ENCODE results near the gene DACT2. TPM values are rescaled to one million over a fixed set of nuclear protein-coding genes. Genes with fewer than 3 reads are reported as not detected.

The DACT2 gene
- total RNA-seq, 4 donors from 2014 or later = 6.0 to 19.9 (median 10.0) TPM

DNA sequence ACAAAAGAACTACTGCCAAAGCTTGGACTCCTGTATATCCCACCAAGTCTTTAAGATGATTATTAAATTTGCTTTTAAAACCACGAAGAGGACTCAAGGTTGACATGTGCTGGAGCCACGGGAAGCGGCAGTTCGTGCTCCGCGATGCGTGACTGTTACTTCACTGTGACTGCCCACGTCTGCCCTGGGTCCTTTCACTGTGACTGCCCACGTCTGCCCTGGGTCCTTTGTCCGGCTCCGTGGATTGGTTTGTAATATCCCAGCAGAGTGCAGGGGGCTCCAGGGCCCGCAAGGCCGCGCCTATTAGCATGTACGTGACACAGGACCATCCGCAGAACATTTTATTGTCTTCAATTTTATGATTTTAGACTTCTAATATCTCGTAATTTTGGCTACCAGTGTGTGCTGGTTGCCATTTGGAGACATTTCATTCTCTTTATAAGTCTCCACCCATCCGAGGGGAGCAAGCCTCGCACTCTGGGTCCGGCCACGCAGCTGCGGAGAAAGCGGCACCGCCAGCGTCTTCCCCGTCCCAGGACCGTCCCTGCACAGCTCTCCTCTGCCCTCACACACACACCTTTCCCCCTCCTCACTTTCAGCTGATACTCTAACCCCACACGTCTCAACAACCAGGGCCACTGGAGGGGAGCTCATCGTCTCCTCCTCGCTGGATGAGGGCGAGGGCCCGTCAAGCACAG, 42.9 kb downstream of the DACT2 start:
- no peaks in the 10 kb centered on the region for H3K36me3 ChIP-seq
- no peaks in the 10 kb centered on the region for H3K4me1 ChIP-seq
- TF ChIP-seq, protein P1, sequence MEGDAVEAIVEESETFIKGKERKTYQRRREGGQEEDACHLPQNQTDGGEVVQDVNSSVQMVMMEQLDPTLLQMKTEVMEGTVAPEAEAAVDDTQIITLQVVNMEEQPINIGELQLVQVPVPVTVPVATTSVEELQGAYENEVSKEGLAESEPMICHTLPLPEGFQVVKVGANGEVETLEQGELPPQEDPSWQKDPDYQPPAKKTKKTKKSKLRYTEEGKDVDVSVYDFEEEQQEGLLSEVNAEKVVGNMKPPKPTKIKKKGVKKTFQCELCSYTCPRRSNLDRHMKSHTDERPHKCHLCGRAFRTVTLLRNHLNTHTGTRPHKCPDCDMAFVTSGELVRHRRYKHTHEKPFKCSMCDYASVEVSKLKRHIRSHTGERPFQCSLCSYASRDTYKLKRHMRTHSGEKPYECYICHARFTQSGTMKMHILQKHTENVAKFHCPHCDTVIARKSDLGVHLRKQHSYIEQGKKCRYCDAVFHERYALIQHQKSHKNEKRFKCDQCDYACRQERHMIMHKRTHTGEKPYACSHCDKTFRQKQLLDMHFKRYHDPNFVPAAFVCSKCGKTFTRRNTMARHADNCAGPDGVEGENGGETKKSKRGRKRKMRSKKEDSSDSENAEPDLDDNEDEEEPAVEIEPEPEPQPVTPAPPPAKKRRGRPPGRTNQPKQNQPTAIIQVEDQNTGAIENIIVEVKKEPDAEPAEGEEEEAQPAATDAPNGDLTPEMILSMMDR (IDR thresholded peaks at IDR 0.05) = no peak
- TF ChIP-seq EP300 (IDR thresholded peaks at IDR 0.05) = no peak
- no peak for TF ChIP-seq POLR2A (IDR thresholded peaks at IDR 0.05)
- no peak for TF ChIP-seq POLR2AphosphoS5 (IDR thresholded peaks at IDR 0.05)
- WGBS = 89% methylated on average over 32 of the region's 32 CpGs
- peaks cover 38% of the 10 kb centered on the region for H3K27me3 ChIP-seq
- H3K9me3 ChIP-seq = no peaks in the 10 kb centered on the region
- no peak for DNase-seq (ENCODE audit: low spot score in 2 of 2)
- no peak overlapping the region for H3K4me3 ChIP-seq
- H3K27ac ChIP-seq = no peak overlapping the region

DNA sequence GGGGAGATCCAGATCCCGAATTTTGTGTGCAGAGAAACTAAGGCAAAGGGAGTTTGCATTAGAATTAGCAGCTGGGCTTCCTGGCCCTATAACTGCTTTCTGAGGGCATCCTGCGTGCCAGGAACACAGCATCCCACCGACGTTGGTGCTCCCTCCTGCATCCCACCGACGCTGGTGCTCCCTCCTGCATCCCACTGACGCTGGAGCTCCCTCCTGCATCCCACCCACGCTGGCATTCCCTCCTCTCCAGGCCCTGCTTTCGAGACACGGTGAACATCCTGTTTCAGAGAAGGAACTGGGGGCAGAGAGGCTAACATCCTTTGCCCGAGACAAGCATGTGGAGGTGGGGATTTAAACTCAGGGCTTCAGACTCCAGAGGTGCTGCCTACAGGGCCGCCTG, 44.4 kb downstream of the DACT2 start:
- no peak for DNase-seq (ENCODE audit: low spot score in 2 of 2)
- Histone ChIP-seq H3K4me3 (no peak overlapping the region), H3K36me3 (no peaks in the 10 kb centered on the region), H3K9me3 (no peaks in the 10 kb centered on the region), H3K27ac (no peak overlapping the region), H3K27me3 (peaks cover 32% of the 10 kb centered on the region), H3K4me1 (no peaks in the 10 kb centered on the region)
- WGBS = 72% methylated on average over 12 of the region's 12 CpGs
- TF ChIP-seq POLR2AphosphoS5 (IDR thresholded peaks at IDR 0.05) (no peak), EP300 (IDR thresholded peaks at IDR 0.05) (no peak), POLR2A (IDR thresholded peaks at IDR 0.05) (no peak)
- TF ChIP-seq, protein P1 (IDR thresholded peaks at IDR 0.05) = no peak

DNA sequence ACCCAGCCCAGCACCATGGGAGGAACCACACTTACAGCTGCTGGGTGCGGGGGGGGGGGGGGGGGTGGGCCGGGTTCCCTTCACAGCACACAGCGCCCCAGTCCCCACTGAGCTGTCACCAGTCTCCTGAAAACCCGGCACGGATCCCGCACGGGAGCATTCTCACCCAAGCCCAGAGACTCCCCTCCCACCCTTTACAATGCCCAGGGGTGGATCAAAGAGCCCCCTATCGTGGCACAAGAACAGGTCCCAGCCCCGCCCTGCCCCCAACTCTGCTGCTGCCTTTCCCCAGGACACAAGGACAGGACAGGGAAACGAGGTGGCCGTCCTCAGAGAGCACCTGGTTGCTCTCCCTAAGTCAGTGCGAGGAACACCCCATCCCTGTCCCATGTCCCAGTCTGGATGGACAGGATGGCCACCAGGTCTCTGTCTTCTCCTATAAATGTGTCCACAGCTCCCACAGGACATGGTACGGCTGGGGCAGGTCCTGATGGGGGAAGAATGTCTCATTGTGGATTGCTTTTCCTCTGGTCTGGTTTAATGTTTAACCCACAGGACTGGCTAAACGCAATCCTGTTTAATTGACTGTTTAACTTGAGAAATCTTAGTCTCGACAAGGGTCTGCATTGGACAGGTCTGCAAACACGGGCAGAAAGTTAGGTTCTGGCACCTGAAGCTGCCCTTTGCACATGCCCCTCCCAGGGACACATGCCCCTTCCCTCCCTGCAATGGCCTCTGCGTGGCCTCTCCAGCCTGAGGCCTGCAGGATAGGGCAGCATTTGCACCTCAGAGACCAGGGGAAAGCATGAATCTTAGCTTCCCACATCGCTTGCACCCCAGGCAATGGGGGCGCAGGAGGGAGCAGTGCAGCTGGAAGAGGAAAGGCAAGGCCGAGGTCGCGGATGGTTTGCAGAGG, 45.3 kb downstream of the DACT2 start:
- TF ChIP-seq, protein P1 (IDR thresholded peaks at IDR 0.05) = no peak
- TF ChIP-seq POLR2AphosphoS5 (IDR thresholded peaks at IDR 0.05) = no peak
- no peak for TF ChIP-seq POLR2A (IDR thresholded peaks at IDR 0.05)
- TF ChIP-seq EP300 (IDR thresholded peaks at IDR 0.05) = no peak
- 81% methylated on average over 11 of the region's 22 CpGs for WGBS
- no peak overlapping the region for H3K4me3 ChIP-seq
- H3K4me1 ChIP-seq = no peaks in the 10 kb centered on the region
- H3K36me3 ChIP-seq = no peaks in the 10 kb centered on the region
- no peaks in the 10 kb centered on the region for H3K9me3 ChIP-seq
- H3K27me3 ChIP-seq = peaks cover 30% of the 10 kb centered on the region
- H3K27ac ChIP-seq = no peak overlapping the region
- no peak for DNase-seq (ENCODE audit: low spot score in 2 of 2)

DNA sequence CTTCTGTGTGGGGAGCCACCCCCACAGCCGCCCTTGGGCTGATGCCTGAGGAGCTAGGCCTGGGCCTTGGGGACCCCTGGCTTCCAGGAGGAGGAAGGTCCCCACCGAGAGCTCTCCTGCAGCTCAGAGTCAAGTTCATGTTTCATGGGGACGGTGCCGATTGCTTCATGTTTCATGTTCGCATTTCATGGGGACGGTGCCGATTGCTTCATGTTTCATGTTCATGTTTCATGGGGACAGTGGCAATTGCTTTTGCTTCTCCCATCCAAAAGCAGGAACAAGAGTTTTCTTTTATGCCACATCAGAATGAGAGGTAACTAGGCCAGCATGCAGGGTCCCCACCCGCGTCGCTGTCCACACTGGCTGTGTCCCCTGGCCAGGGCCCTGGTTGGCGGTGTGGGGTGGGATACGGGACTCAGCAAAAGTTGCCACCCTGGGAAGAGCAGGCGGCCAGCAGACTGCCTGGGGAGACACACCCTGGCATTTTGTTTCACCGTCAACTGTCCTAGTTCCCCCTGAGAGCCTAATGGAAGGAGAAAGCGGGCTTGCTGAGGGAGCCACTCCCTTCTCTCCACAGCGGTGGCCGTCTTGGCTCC, 46.0 kb downstream of the DACT2 start:
- no peak for DNase-seq (ENCODE audit: low spot score in 2 of 2)
- Histone ChIP-seq H3K27me3 (peaks cover 26% of the 10 kb centered on the region), H3K4me1 (no peaks in the 10 kb centered on the region), H3K4me3 (no peak overlapping the region), H3K36me3 (no peaks in the 10 kb centered on the region), H3K27ac (no peak overlapping the region), H3K9me3 (no peaks in the 10 kb centered on the region)
- TF ChIP-seq, protein P1 (IDR thresholded peaks at IDR 0.05) = no peak
- TF ChIP-seq POLR2AphosphoS5 (IDR thresholded peaks at IDR 0.05) = no peak
- no peak for TF ChIP-seq POLR2A (IDR thresholded peaks at IDR 0.05)
- no peak for TF ChIP-seq EP300 (IDR thresholded peaks at IDR 0.05)
- WGBS = 71% methylated on average over 14 of the region's 17 CpGs

All from suprapubic skin (tissue), 4 donors.